Smooth muscle cell (in vitro differentiated cells): ENCODE measurements around the gene SUPT20H. TPM values are rescaled to one million over a fixed set of nuclear protein-coding genes. Genes with fewer than 3 reads are reported as not detected.
A peak's percentile ranks its signal among the peaks of the same experiment; 100 is the strongest.

ENCODE experiments used
- DNase-seq: peaks from one replicate; lab custom pipeline; 2025; ENCODE audit not compliant: unreplicated experiment; lab: John Stamatoyannopoulos, UW
- H2AFZ ChIP-seq: fragments of 200-600 bp; sonication (generic); 2 replicates; pipeline ENCODE4 v1.6.0; 2016; ENCODE audit warnings: antibody characterized with exemption, low read depth, mild to moderate bottlenecking
- H3F3A ChIP-seq: fragments of 200-600 bp; sonication (generic); 2 replicates; pipeline ENCODE4 v1.6.0; 2017; ENCODE audit warnings: antibody characterized with exemption, low read depth
- H3K27ac ChIP-seq: fragments of 200-600 bp; sonication (generic); 2 replicates; pipeline ENCODE4 v1.5.1; 2016; ENCODE audit warnings: low read depth, mild to moderate bottlenecking
- H3K27me3 ChIP-seq: fragments of 200-600 bp; sonication (generic); 2 replicates; pipeline ENCODE4 v1.6.1; 2016; ENCODE audit warnings: low read depth, mild to moderate bottlenecking
- H3K36me3 ChIP-seq: fragments of 200-600 bp; sonication (generic); 2 replicates; pipeline ENCODE4 v1.5.1; 2016; ENCODE audit warnings: low read depth
- H3K4me1 ChIP-seq: fragments of 200-600 bp; sonication (generic); 2 replicates; pipeline ENCODE4 v1.5.1; 2016; ENCODE audit warnings: low read depth
- H3K4me2 ChIP-seq: fragments of 200-600 bp; sonication (generic); 2 replicates; pipeline ENCODE4 v1.6.0; 2016; ENCODE audit warnings: mild to moderate bottlenecking
- H3K4me3 ChIP-seq: fragments of 200-600 bp; sonication (generic); 2 replicates; pipeline ENCODE4 v1.5.1; 2016; ENCODE audit warnings: mild to moderate bottlenecking
- H3K79me2 ChIP-seq: fragments of 200-600 bp; sonication (generic); 2 replicates; pipeline ENCODE4 v1.6.0; 2016; ENCODE audit warnings: low read depth, mild to moderate bottlenecking
- H3K9ac ChIP-seq: fragments of 200-600 bp; sonication (generic); 2 replicates; pipeline ENCODE4 v1.6.0; 2016; ENCODE audit warnings: low read depth
- H3K9me3 ChIP-seq: fragments of 200-600 bp; sonication (generic); replicated peaks from 2 replicates; pipeline ENCODE4 v1.5.1; 2016; ENCODE audit warnings: low read depth
- H4K20me1 ChIP-seq: fragments of 200-600 bp; sonication (generic); 2 replicates; pipeline ENCODE4 v1.6.0; 2016; ENCODE audit warnings: low read depth
- CTCF ChIP-seq: fragments of 200-600 bp; sonication (generic); IDR thresholded peaks from 2 replicates; pipeline ENCODE4 v1.5.1; 2017; ENCODE audit warnings: borderline replicate concordance, mild to moderate bottlenecking, antibody characterized with exemption; ENCODE audit not compliant: insufficient read depth, poor library complexity, severe bottlenecking
- WGBS: methylation state at CpG from one replicate; pipeline ENCODE4 v1.1.7; 2016; ENCODE audit warnings: low lambda C conversion rate; 5-methylcytosine and 5-hydroxymethylcytosine counted together
- polyA plus RNA-seq: library from polyadenylated mRNA; unstranded; fragments of >200 nt; fragmentation: Nextera tagmentation; extraction: Ambion mirVana; gene quantifications from 2 replicates; pipeline ENCODE4 v1.2.1, GENCODE V29; 2016
- total RNA-seq: library from RNA; depleted of rRNA; stranded (reverse); fragments of >200 nt; gene quantifications from 2 replicates; pipeline ENCODE4 v1.2.3, GENCODE V29; 2014

SUPT20H gene
- total and polyA plus RNA-seq, 2 experiments from 2014 or later = 46.9 to 116 TPM

- Histone ChIP-seq H3K4me1 (no peaks in the 10 kb centered on the region), H3K9ac (no peak overlapping the region), H3K4me3 (no peak overlapping the region), H3K79me2 (no peaks in the 10 kb centered on the region), H3K4me2 (no peak overlapping the region), H3K36me3 (peaks cover 19% of the 10 kb centered on the region), H3F3A (no peaks in the 10 kb centered on the region), H2AFZ (no peak overlapping the region), H3K27ac (no peak overlapping the region), H3K27me3 (no peaks in the 10 kb centered on the region), H4K20me1 (no peaks in the 10 kb centered on the region), H3K9me3 (peaks cover 6% of the 10 kb centered on the region)
- DNase-seq = no peak
- WGBS = 97% methylated on average over 5 of the region's 5 CpGs
- TF ChIP-seq CTCF = no peak
Observed at GRCh38 chr13:36973621-36974295, 85.7 kb downstream of the SUPT20H start.

DNA sequence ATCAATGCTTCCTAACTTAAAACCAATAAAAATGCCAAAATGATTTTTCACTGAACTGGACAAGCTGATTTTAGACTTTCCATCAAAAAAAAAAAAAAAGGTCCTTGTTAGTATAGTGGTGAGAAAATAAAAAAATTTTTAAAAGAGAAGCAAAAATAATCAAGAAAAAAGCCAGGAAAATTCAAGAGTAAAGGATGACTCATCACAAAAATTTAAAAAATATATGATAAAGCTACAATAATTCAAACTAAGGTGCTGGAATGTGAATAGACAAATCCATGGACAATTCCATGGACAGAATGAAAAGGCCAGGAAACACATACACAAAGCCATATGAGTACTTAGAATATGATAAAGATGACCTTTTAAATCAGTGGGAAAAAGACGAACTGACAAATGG lies 86.5 kb downstream of the SUPT20H start:
- H3F3A ChIP-seq = no peaks in the 10 kb centered on the region

GRCh38 chr13:36966404-36966803 lies 93.1 kb downstream of the SUPT20H start:
- Histone ChIP-seq H3K4me3 (no peak overlapping the region), H3K27me3 (no peaks in the 10 kb centered on the region), H3K9ac (no peak overlapping the region), H3F3A (no peaks in the 10 kb centered on the region), H3K4me1 (peaks cover 3% of the 10 kb centered on the region), H4K20me1 (no peaks in the 10 kb centered on the region), H3K27ac (peak overlapping the region; percentile 47), H3K4me2 (no peak overlapping the region), H3K9me3 (no peaks in the 10 kb centered on the region), H3K79me2 (no peaks in the 10 kb centered on the region), H2AFZ (no peak overlapping the region), H3K36me3 (peaks cover 12% of the 10 kb centered on the region)
- TF ChIP-seq CTCF = no peak
- no peak for DNase-seq
- WGBS = 93% methylated on average over 4 of the region's 4 CpGs

More for the DNA sequence above, 86.5 kb downstream of the SUPT20H start:
- H4K20me1 ChIP-seq = no peaks in the 10 kb centered on the region
- peaks cover 6% of the 10 kb centered on the region for H3K9me3 ChIP-seq
- no peak for DNase-seq
- H2AFZ ChIP-seq = no peak overlapping the region
- H3K4me3 ChIP-seq = no peak overlapping the region
- no peak overlapping the region for H3K9ac ChIP-seq
- peaks cover 24% of the 10 kb centered on the region for H3K36me3 ChIP-seq
- H3K27me3 ChIP-seq = no peaks in the 10 kb centered on the region
- WGBS = 97% methylated on average over 1 of the region's 1 CpG
- no peaks in the 10 kb centered on the region for H3K4me1 ChIP-seq
- no peaks in the 10 kb centered on the region for H3K79me2 ChIP-seq
- H3K4me2 ChIP-seq = no peak overlapping the region
- no peak overlapping the region for H3K27ac ChIP-seq
- no peak for TF ChIP-seq CTCF

- Histone ChIP-seq H3F3A (no peaks in the 10 kb centered on the region), H3K79me2 (no peaks in the 10 kb centered on the region), H3K27me3 (no peaks in the 10 kb centered on the region), H3K4me2 (peak overlapping the region; percentile 36), H2AFZ (no peak overlapping the region), H3K36me3 (peaks cover 12% of the 10 kb centered on the region), H3K9me3 (no peaks in the 10 kb centered on the region), H3K9ac (no peak overlapping the region), H3K4me1 (peaks cover 3% of the 10 kb centered on the region), H4K20me1 (no peaks in the 10 kb centered on the region), H3K4me3 (no peak overlapping the region), H3K27ac (peak overlapping the region; percentile 47)
- 15% methylated on average over 2 of the region's 2 CpGs for WGBS
- DNase-seq = no peak
- no peak for TF ChIP-seq CTCF
Observed at GRCh38 chr13:36965767-36966166, 93.7 kb downstream of the SUPT20H start.
